MM.1S (cell line): ENCODE results near the gene ANO10.
"Not testable (repeated sequence)": the region's sequence is repeated elsewhere in the genome, so short reads cannot be mapped to it uniquely, and the experiment has no call there.

ENCODE experiments used
- DNase-seq: peaks from one replicate; pipeline ENCODE4 v3.0.0-alpha.2; 2015
- H2AFZ ChIP-seq: fragments of 300-600 bp; sonication (generic); 2 replicates; pipeline ENCODE4 v1.6.0; 2016; ENCODE audit warnings: antibody characterized with exemption, low read length
- H3F3A ChIP-seq: fragments of 300-600 bp; sonication (generic); 2 replicates; pipeline ENCODE4 v1.6.1; 2016; ENCODE audit warnings: mild to moderate bottlenecking, antibody characterized with exemption, low read length, moderate library complexity, mixed read lengths; ENCODE audit not compliant: insufficient read depth
- H3K27ac ChIP-seq: fragments of 300-600 bp; sonication (generic); 2 replicates; pipeline ENCODE4 v1.5.1; 2016; ENCODE audit warnings: mild to moderate bottlenecking, low read length
- H3K27me3 ChIP-seq: fragments of 300-600 bp; sonication (generic); replicated peaks from 2 replicates; pipeline ENCODE4 v1.6.0; 2016; ENCODE audit warnings: low read length; ENCODE audit not compliant: insufficient read depth
- H3K36me3 ChIP-seq: fragments of 300-600 bp; sonication (generic); replicated peaks from 2 replicates; pipeline ENCODE4 v1.6.1; 2016; ENCODE audit warnings: mild to moderate bottlenecking, low read length, mixed read lengths; ENCODE audit not compliant: insufficient read depth
- H3K4me1 ChIP-seq: fragments of 300-600 bp; sonication (generic); 2 replicates; pipeline ENCODE4 v1.6.1; 2016; ENCODE audit warnings: low read length, mixed read lengths
- H3K4me2 ChIP-seq: fragments of 300-600 bp; sonication (generic); 2 replicates; pipeline ENCODE4 v1.6.0; 2016; ENCODE audit warnings: low read depth, low read length
- H3K4me3 ChIP-seq: fragments of 300-600 bp; sonication (generic); 2 replicates; pipeline ENCODE4 v1.5.1; 2016; ENCODE audit warnings: low read length, mixed read lengths
- H3K79me2 ChIP-seq: fragments of 300-600 bp; sonication (generic); 2 replicates; pipeline ENCODE4 v1.6.1; 2016; ENCODE audit warnings: mixed run types, low read length, mixed read lengths
- H3K9ac ChIP-seq: fragments of 300-600 bp; sonication (generic); 2 replicates; pipeline ENCODE4 v1.6.1; 2016; ENCODE audit warnings: low read length, mixed read lengths
- H3K9me2 ChIP-seq: fragments of 300-600 bp; sonication (generic); replicated peaks from 2 replicates; pipeline ENCODE4 v1.6.1; 2016; ENCODE audit warnings: mild to moderate bottlenecking, low read length, mixed read lengths; ENCODE audit not compliant: insufficient read depth
- H3K9me3 ChIP-seq: fragments of 300-600 bp; sonication (generic); replicated peaks from 2 replicates; pipeline ENCODE4 v1.6.1; 2016; ENCODE audit warnings: mild to moderate bottlenecking, low read length, mixed read lengths; ENCODE audit not compliant: insufficient read depth
- H4K20me1 ChIP-seq: fragments of 300-600 bp; sonication (generic); 2 replicates; pipeline ENCODE4 v1.6.1; 2016; ENCODE audit warnings: mild to moderate bottlenecking, low read length, moderate library complexity, mixed read lengths; ENCODE audit not compliant: insufficient read depth
- CTCF ChIP-seq: fragments of 300-600 bp; sonication (generic); IDR thresholded peaks from 2 replicates; pipeline ENCODE4 v1.5.1; 2016; ENCODE audit warnings: antibody characterized with exemption, low read length, mixed read lengths
- EZH2 ChIP-seq: fragments of 300-600 bp; sonication (generic); optimal IDR thresholded peaks from 2 replicates; pipeline ENCODE3; 2017; ENCODE audit warnings: low read depth, mild to moderate bottlenecking, antibody characterized with exemption, low read length, mixed read lengths
- EZH2phosphoT487 ChIP-seq: fragments of 300-600 bp; sonication (generic); IDR thresholded peaks from 2 replicates; pipeline ENCODE4 v1.6.1; 2018; ENCODE audit warnings: antibody characterized with exemption, low read length

ANO10 gene

GRCh38 chr3:43659250-43659880 lies 37.6 kb upstream of the ANO10 start:
- H3K4me1 ChIP-seq: no peaks in the 10 kb centered on the region
- no peak overlapping the region for H3K4me2 ChIP-seq
- no peak overlapping the region for H3K27ac ChIP-seq
- no peak overlapping the region for H3K4me3 ChIP-seq
- no peaks in the 10 kb centered on the region for H3F3A ChIP-seq
- no peak overlapping the region for H3K9ac ChIP-seq
- no peaks in the 10 kb centered on the region for H3K9me3 ChIP-seq
- H3K79me2 ChIP-seq: no peaks in the 10 kb centered on the region
- TF ChIP-seq CTCF (no peak), EZH2 (no peak), EZH2phosphoT487 (no peak)
- H2AFZ ChIP-seq: no peak overlapping the region
- DNase-seq: no peak
- H3K36me3 ChIP-seq: no peaks in the 10 kb centered on the region
- no peaks in the 10 kb centered on the region for H4K20me1 ChIP-seq
- no peaks in the 10 kb centered on the region for H3K9me2 ChIP-seq
- no peaks in the 10 kb centered on the region for H3K27me3 ChIP-seq

GRCh38 chr3:43656390-43656789 lies 34.6 kb upstream of the ANO10 start:
- not testable (repeated sequence) for H3F3A ChIP-seq, H3K9me2 ChIP-seq, H3K27ac ChIP-seq, H3K4me3 ChIP-seq, H3K79me2 ChIP-seq, H3K4me2 ChIP-seq, DNase-seq, H3K9me3 ChIP-seq, H2AFZ ChIP-seq, H3K4me1 ChIP-seq, H4K20me1 ChIP-seq, H3K27me3 ChIP-seq, H3K9ac ChIP-seq, H3K36me3 ChIP-seq

DNA sequence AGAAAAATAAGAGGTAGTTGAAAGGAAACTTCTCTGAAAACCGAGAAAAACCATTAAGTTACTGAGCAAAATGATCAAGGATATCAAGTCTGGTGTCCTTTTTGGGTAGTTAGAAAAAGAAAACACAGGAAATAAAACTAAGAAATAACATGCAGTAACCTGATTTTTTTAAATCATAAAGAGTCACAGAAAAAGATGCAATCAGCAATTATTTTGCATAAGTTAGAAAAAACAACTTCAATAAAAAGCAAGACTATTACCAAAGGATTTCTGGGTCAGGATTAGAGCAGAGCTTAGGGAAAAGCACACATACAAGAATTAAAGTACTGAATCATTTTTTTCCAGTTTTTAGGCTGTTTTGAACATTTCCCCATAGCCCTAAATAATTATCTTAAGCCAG lies 28.5 kb upstream of the ANO10 start:
- no peak for DNase-seq
- no peaks in the 10 kb centered on the region for H3K27me3 ChIP-seq
- no peak for TF ChIP-seq CTCF
- no peak for TF ChIP-seq EZH2phosphoT487
- TF ChIP-seq EZH2: no peak
- no peaks in the 10 kb centered on the region for H3F3A ChIP-seq
- H3K4me2 ChIP-seq: no peak overlapping the region
- no peak overlapping the region for H2AFZ ChIP-seq
- H3K9ac ChIP-seq: no peak overlapping the region
- no peaks in the 10 kb centered on the region for H3K9me3 ChIP-seq
- no peaks in the 10 kb centered on the region for H3K4me1 ChIP-seq
- no peaks in the 10 kb centered on the region for H3K36me3 ChIP-seq
- H3K79me2 ChIP-seq: no peaks in the 10 kb centered on the region
- H4K20me1 ChIP-seq: no peaks in the 10 kb centered on the region
- no peak overlapping the region for H3K4me3 ChIP-seq
- H3K27ac ChIP-seq: no peak overlapping the region
- no peaks in the 10 kb centered on the region for H3K9me2 ChIP-seq

GRCh38 chr3:43649365-43649968 lies 27.7 kb upstream of the ANO10 start:
- Histone ChIP-seq H3K27me3 (no peaks in the 10 kb centered on the region), H3K36me3 (no peaks in the 10 kb centered on the region), H3K4me2 (no peak overlapping the region), H3K9me3 (no peaks in the 10 kb centered on the region), H2AFZ (no peak overlapping the region), H3K79me2 (no peaks in the 10 kb centered on the region), H3F3A (no peaks in the 10 kb centered on the region), H3K4me1 (no peaks in the 10 kb centered on the region), H3K4me3 (no peak overlapping the region), H4K20me1 (no peaks in the 10 kb centered on the region), H3K9me2 (no peaks in the 10 kb centered on the region), H3K9ac (no peak overlapping the region), H3K27ac (no peak overlapping the region)
- no peak for TF ChIP-seq EZH2
- no peak for TF ChIP-seq EZH2phosphoT487
- no peak for TF ChIP-seq CTCF
- DNase-seq: no peak
